ENCODE measurements around the gene FRAS1.

DNA sequence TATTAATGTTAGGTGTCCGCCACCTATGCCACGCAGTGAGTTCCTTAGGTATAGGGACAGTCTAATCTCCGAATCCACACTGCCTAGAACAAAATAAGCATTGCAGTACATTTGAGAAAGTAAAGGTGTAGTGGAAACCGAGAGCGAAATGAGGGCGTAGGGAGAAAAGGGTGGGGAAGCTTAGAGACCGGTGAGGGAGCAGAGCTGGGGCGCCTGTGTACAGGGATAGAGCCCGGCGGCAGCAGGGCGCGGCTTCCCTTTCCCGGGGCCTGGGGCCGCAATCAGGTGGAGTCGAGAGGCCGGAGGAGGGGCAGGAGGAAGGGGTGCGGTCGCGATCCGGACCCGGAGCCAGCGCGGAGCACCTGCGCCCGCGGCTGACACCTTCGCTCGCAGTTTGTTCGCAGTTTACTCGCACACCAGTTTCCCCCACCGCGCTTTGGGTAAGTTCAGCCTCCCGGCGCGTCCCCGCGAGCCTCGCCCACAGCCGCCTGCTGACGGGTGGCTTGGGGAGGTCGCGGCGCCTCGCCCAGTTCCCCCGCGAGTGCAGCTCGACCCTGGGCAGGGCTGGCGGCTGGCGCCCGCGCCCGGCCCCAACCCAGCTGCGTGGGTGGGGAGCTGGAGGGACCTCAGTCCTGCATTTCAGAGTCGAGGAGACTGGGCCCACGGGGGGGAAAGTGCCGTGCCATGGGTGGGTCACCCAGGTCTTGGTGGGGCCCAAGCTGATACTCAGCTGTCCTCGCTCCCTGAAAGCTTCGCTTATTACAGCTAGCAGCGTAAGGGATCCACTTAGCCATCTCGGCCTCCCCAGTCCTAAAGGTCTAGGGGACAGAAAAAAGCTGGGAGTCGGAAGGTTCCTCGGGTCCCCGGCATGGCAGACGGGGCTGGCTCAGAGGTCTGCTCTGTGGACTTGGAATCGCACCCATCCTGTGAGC lies 494.6 kb downstream of the FRAS1 start, which contains the start of gene ANXA3:
- TF ChIP-seq, protein P1, sequence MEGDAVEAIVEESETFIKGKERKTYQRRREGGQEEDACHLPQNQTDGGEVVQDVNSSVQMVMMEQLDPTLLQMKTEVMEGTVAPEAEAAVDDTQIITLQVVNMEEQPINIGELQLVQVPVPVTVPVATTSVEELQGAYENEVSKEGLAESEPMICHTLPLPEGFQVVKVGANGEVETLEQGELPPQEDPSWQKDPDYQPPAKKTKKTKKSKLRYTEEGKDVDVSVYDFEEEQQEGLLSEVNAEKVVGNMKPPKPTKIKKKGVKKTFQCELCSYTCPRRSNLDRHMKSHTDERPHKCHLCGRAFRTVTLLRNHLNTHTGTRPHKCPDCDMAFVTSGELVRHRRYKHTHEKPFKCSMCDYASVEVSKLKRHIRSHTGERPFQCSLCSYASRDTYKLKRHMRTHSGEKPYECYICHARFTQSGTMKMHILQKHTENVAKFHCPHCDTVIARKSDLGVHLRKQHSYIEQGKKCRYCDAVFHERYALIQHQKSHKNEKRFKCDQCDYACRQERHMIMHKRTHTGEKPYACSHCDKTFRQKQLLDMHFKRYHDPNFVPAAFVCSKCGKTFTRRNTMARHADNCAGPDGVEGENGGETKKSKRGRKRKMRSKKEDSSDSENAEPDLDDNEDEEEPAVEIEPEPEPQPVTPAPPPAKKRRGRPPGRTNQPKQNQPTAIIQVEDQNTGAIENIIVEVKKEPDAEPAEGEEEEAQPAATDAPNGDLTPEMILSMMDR (IDR thresholded peaks at IDR 0.05) = no peak
- peak; percentile 13 for TF ChIP-seq POLR2A (IDR thresholded peaks at IDR 0.05)
- TF ChIP-seq POLR2AphosphoS5 (IDR thresholded peaks at IDR 0.05) = peak in 2 of 3 donors; percentile 14 to 64

Measured in breast epithelium (tissue), 3 donors.